Measurements from ENCODE around the gene CDK13. TPM values are rescaled to one million over a fixed set of nuclear protein-coding genes. Genes with fewer than 3 reads are reported as not detected.

CDK13 gene
- total RNA-seq, 1 experiment from 2014 or later, result 34.9 TPM

DNA sequence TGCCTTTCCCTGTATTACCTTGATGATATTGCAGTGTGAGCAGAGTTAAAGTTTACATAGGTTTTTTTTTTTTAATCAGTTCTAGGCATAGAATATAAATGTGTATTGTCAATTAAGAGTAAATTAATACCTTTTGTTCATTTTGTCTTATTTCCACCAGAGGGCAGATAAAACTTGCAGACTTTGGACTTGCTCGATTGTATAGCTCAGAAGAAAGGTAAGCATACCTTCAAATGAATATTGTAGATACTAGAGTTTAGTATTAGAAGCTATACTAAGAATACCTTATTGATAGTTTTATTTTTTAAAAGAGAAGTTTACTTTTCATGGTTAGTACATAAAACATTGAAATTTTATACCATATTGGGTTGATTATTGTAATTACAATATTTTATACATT, 97.6 kb downstream of the CDK13 start:
- intact Hi-C loops (cut with micrococcal nuclease), result loop anchor here (1.0 kb wide), 1 partner anchor 144 kb away; no protein-coding TSS in a partner anchor
- Histone ChIP-seq H3K27ac (ENCODE audit: low read length) (no peak overlapping the region), H3K9me2 (replicated peaks; ENCODE audit: low read length) (no peaks in the 10 kb centered on the region), H4K20me1 (ENCODE audit: low read length) (no peaks in the 10 kb centered on the region), H3K4me2 (ENCODE audit: low read length) (no peak overlapping the region), H2AFZ (ENCODE audit: low read length) (no peak overlapping the region), H3F3A (ENCODE audit: low read length, unreplicated experiment) (no peaks in the 10 kb centered on the region), H3K9ac (ENCODE audit: low read length) (no peak overlapping the region), H3K9me3 (ENCODE audit: low read length) (no peaks in the 10 kb centered on the region), H3K36me3 (ENCODE audit: low read depth, low read length) (peaks cover 3% of the 10 kb centered on the region; the same call in 1 of the 2 replicates), H3K27me3 (ENCODE audit: low read length) (no peaks in the 10 kb centered on the region), H3K79me2 (ENCODE audit: low read length) (no peaks in the 10 kb centered on the region), H3K4me1 (ENCODE audit: insufficient read depth, low read length) (no peaks in the 10 kb centered on the region), H3K4me3 (ENCODE audit: low read length) (no peak overlapping the region)
- DNase-seq (peak; percentile 10), ATAC-seq (0 out of 2 replicates have a peak, but pooled peaks have one; percentile 15)
- CTCF ChIA-PET, result interaction anchor here (0.5 to 1.3 kb wide), 3 partner anchors 9 to 151 kb away, joined by 3 to 5 read pairs (median 3); no protein-coding TSS in a partner anchor
- POLR2A ChIA-PET (ENCODE audit: unreplicated experiment), result no interaction called here
- no TSS peak for BruUV-seq (replicated peaks)
- TF ChIP-seq CTCF (conservative IDR thresholded peaks at IDR 0.05; ENCODE audit: low read depth, low read length) (peak; percentile 48), EZH2 (IDR thresholded peaks at IDR 0.05; ENCODE audit: low read length, unreplicated experiment) (no peak)

GRCh38 chr7:40057292-40057691, 107.2 kb downstream of the CDK13 start:
- POLR2A ChIA-PET (ENCODE audit: unreplicated experiment), result no interaction called here
- CTCF ChIA-PET, result no interaction called here
- DNase-seq (no peak), ATAC-seq (no peak)
- Histone ChIP-seq H2AFZ (ENCODE audit: low read length) (no peak overlapping the region), H3K36me3 (ENCODE audit: low read depth, low read length) (peaks cover 9% of the 10 kb centered on the region; the same call in 1 of the 2 replicates), H3K4me2 (ENCODE audit: low read length) (no peak overlapping the region), H3K79me2 (ENCODE audit: low read length) (no peaks in the 10 kb centered on the region), H3K9ac (ENCODE audit: low read length) (no peak overlapping the region), H3K27me3 (ENCODE audit: low read length) (no peaks in the 10 kb centered on the region), H3K4me3 (ENCODE audit: low read length) (no peak overlapping the region), H3K4me1 (ENCODE audit: insufficient read depth, low read length) (no peaks in the 10 kb centered on the region), H3K9me3 (ENCODE audit: low read length) (no peaks in the 10 kb centered on the region), H3F3A (ENCODE audit: low read length, unreplicated experiment) (no peaks in the 10 kb centered on the region), H3K9me2 (replicated peaks; ENCODE audit: low read length) (no peaks in the 10 kb centered on the region), H4K20me1 (ENCODE audit: low read length) (no peaks in the 10 kb centered on the region), H3K27ac (ENCODE audit: low read length) (no peak overlapping the region)
- TF ChIP-seq EZH2 (IDR thresholded peaks at IDR 0.05; ENCODE audit: low read length, unreplicated experiment) (no peak), EZH2phosphoT487 (IDR thresholded peaks at IDR 0.05; ENCODE audit: borderline replicate concordance, low read length) (no peak), CTCF (conservative IDR thresholded peaks at IDR 0.05; ENCODE audit: low read depth, low read length) (no peak)
- no TSS peak for BruUV-seq (replicated peaks)
- intact Hi-C loops (cut with micrococcal nuclease), result no loop called here

- Histone ChIP-seq H4K20me1 (ENCODE audit: low read length) (no peaks in the 10 kb centered on the region), H3K9me3 (ENCODE audit: low read length) (no peaks in the 10 kb centered on the region), H2AFZ (ENCODE audit: low read length) (no peak overlapping the region), H3K79me2 (ENCODE audit: low read length) (no peaks in the 10 kb centered on the region), H3K4me3 (ENCODE audit: low read length) (no peak overlapping the region), H3K27me3 (ENCODE audit: low read length) (no peaks in the 10 kb centered on the region), H3K4me1 (ENCODE audit: insufficient read depth, low read length) (no peaks in the 10 kb centered on the region), H3K9me2 (replicated peaks; ENCODE audit: low read length) (no peaks in the 10 kb centered on the region), H3F3A (ENCODE audit: low read length, unreplicated experiment) (no peaks in the 10 kb centered on the region), H3K36me3 (ENCODE audit: low read depth, low read length) (peaks cover 12% of the 10 kb centered on the region), H3K4me2 (ENCODE audit: low read length) (no peak overlapping the region), H3K27ac (ENCODE audit: low read length) (no peak overlapping the region), H3K9ac (ENCODE audit: low read length) (no peak overlapping the region)
- no peak for TF ChIP-seq EZH2 (IDR thresholded peaks at IDR 0.05; ENCODE audit: low read length, unreplicated experiment)
- no peak for TF ChIP-seq EZH2phosphoT487 (IDR thresholded peaks at IDR 0.05; ENCODE audit: borderline replicate concordance, low read length)
- no peak for TF ChIP-seq CTCF (conservative IDR thresholded peaks at IDR 0.05; ENCODE audit: low read depth, low read length)
- BruUV-seq (replicated peaks), result no TSS peak
- ATAC-seq, result no peak
- POLR2A ChIA-PET (ENCODE audit: unreplicated experiment), result no interaction called here
- CTCF ChIA-PET, result no interaction called here
- intact Hi-C loops (cut with micrococcal nuclease), result no loop called here
- DNase-seq, result no peak
These were observed 108.0 kb downstream of the CDK13 start for GRCh38 chr7:40058026-40058425.
